ENCODE results near the gene SEPTIN5. TPM values are rescaled to one million over a fixed set of nuclear protein-coding genes. Genes with fewer than 3 reads are reported as not detected.

Gene SEPTIN5
- polyA plus RNA-seq, 1 of the 3 experiments (the other 2 are of a cell fraction): 14.0 TPM

DNA sequence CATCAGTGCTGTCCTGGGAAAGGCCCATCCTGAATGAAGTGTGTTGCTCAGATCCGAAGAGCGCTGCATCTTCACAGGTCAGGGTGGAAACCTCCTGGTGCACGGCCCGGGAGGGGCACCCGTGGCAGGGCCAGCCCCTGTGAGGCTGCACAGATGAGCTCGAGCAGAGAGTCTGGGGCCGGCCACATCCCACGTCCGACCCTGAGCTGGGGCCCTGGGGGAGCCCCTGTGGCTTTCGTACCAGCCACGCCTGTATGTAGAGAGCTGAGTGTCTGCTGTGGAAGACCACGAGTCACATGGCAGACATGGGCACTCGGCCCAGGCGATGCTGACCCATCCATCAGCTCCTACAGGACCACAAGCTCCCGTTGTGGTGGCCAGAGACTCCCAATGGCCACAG lies 24.9 kb upstream of the SEPTIN5 start:
- 100% methylated on average over 2 of the region's 15 CpGs for WGBS (ENCODE audit: low lambda C conversion rate)

DNA sequence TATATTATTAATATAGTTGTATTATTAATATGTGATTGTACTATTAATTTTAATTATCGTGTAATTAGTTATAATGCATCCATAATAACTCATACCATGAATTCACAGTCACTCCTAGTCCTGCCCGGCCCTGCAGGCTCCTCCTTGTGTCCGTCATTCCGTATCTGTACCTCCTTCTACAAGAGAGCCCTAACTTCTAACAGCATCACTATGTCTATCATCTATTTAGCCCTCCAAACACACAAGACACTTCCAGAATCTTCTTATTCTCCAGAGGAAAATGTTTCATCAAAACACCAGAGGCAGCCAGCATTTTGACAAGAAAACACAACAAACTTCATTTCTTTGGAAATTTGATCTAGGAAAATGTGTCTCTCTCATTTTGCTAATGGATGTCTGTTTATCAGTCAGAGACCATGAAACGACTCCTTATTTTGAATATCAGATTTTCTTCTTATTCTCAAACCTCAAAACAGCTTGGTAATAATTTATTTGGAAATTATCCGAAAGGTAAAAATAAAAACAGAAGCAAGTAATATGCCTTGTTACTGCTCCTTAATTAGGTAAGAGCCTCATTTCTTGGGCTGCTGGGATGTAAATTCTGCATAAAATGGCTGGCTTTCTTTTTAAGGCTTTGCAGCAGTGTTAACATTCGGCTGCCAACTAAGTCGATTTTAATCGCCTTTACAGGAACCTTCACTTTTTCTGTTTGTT lies 23.1 kb upstream of the SEPTIN5 start:
- WGBS (ENCODE audit: low lambda C conversion rate): 67% methylated on average over 9 of the region's 9 CpGs
- H3K4me3 ChIP-seq (ENCODE audit: low read depth in 2 of 2, low read length in 1 of 2): no peak overlapping the region
- ChIA-PET CTCF (interaction anchor here (4.9 kb wide), 1 partner anchor 12 kb away, joined by 31 read pairs; no protein-coding TSS in a partner anchor), POLR2A (no interaction called here)
- H3K36me3 ChIP-seq (replicated peaks in 1 of 2; ENCODE audit: control insufficient read depth in 1 of 2, insufficient read depth in 2 of 2, low read length in 1 of 2): no peaks in the 10 kb centered on the region
- H3F3A ChIP-seq (replicated peaks; ENCODE audit: insufficient read depth): no peaks in the 10 kb centered on the region
- no peaks in the 10 kb centered on the region for H3K9me2 ChIP-seq
- H3K4me1 ChIP-seq (ENCODE audit: control insufficient read depth in 1 of 2, insufficient read depth in 2 of 2, low read depth in 1 of 2, low read length in 1 of 2): peaks cover 0 to 4% of the 10 kb centered on the region in 2 experiments; a peak in 1 of 4 replicates
- no peaks in the 10 kb centered on the region for H4K20me1 ChIP-seq (ENCODE audit: insufficient read depth)
- H3K27ac ChIP-seq (ENCODE audit: low read depth in 2 of 2, low read length in 1 of 2): no peak overlapping the region
- no peak overlapping the region for H2AFZ ChIP-seq (ENCODE audit: low read depth)
- no peak overlapping the region for H3K4me2 ChIP-seq
- no peaks in the 10 kb centered on the region for H3K9me3 ChIP-seq
- DNase-seq: no peak
- no peak overlapping the region for H3K9ac ChIP-seq
- no peak for TF ChIP-seq POLR2AphosphoS5 (IDR thresholded peaks at IDR 0.05; ENCODE audit: low read depth, low read length)
- H3K27me3 ChIP-seq (ENCODE audit: insufficient read depth): no peaks in the 10 kb centered on the region
- H3K79me2 ChIP-seq (ENCODE audit: insufficient read depth): no peaks in the 10 kb centered on the region

More for the DNA sequence above, 24.9 kb upstream of the SEPTIN5 start:
- Histone ChIP-seq H3K9ac (no peak overlapping the region), H3F3A (replicated peaks; ENCODE audit: insufficient read depth) (no peaks in the 10 kb centered on the region), H3K27me3 (ENCODE audit: insufficient read depth) (no peaks in the 10 kb centered on the region), H3K9me3 (no peaks in the 10 kb centered on the region), H2AFZ (ENCODE audit: low read depth) (no peak overlapping the region), H3K4me3 (ENCODE audit: low read depth in 2 of 2, low read length in 1 of 2) (no peak overlapping the region), H3K9me2 (no peaks in the 10 kb centered on the region), H3K27ac (ENCODE audit: low read depth in 2 of 2, low read length in 1 of 2) (no peak overlapping the region), H3K4me1 (ENCODE audit: control insufficient read depth in 1 of 2, insufficient read depth in 2 of 2, low read depth in 1 of 2, low read length in 1 of 2) (no peaks in the 10 kb centered on the region; a peak in 1 of 4 replicates), H4K20me1 (ENCODE audit: insufficient read depth) (no peaks in the 10 kb centered on the region), H3K79me2 (ENCODE audit: insufficient read depth) (no peaks in the 10 kb centered on the region), H3K36me3 (replicated peaks in 1 of 2; ENCODE audit: control insufficient read depth in 1 of 2, insufficient read depth in 2 of 2, low read length in 1 of 2) (no peaks in the 10 kb centered on the region), H3K4me2 (no peak overlapping the region)
- TF ChIP-seq SIN3A (IDR thresholded peaks at IDR 0.05; ENCODE audit: borderline replicate concordance, low read depth, low read length): no peak
- TF ChIP-seq FOXJ3 (CRISPR knock-in tag; IDR thresholded peaks at IDR 0.05): no peak
- no peak for TF ChIP-seq RAD21 (IDR thresholded peaks at IDR 0.05; ENCODE audit: low read length)
- no peak for TF ChIP-seq POLR2AphosphoS5 (IDR thresholded peaks at IDR 0.05; ENCODE audit: low read depth, low read length)
- TF ChIP-seq, protein P1, sequence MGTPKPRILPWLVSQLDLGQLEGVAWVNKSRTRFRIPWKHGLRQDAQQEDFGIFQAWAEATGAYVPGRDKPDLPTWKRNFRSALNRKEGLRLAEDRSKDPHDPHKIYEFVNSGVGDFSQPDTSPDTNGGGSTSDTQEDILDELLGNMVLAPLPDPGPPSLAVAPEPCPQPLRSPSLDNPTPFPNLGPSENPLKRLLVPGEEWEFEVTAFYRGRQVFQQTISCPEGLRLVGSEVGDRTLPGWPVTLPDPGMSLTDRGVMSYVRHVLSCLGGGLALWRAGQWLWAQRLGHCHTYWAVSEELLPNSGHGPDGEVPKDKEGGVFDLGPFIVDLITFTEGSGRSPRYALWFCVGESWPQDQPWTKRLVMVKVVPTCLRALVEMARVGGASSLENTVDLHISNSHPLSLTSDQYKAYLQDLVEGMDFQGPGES (IDR thresholded peaks at IDR 0.05; ENCODE audit: low read depth, low read length): no peak
- ChIA-PET POLR2A (no interaction called here), CTCF (interaction anchor here (1.3 to 4.9 kb wide), 4 partner anchors 10 to 57 kb away, joined by 6 to 31 read pairs (median 7); no protein-coding TSS in a partner anchor)
- DNase-seq: no peak

DNA sequence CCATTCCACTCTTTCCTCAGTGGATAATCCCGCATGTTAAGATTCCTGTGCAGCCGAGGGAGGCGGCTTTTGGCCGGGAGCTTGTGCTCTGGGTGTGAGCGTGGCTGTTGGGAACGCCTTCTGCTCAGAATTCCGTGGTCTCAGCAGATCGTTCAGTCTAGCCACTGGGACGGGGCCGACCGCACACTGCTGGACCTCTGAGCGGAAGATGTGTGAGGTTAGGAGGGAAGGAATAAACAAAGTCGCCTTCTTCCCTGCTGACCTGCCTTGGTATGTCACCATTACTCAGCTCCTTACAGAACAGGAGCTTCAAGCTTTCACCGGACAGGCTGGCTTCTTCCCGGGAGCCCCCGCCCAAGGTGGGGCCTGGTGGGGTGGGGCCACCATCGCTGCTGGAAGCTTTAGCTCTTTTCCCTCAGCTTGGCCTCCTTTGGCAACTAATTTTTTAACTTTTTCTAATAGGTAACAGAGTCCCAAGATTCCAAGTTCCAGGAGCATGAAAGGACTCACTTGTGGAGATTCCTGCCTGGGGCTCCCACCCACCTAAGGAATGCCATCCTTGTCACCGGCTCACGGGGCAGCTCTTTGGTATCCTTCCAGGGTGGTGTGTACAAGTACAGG lies 22.5 kb upstream of the SEPTIN5 start:
- POLR2A ChIA-PET: no interaction called here
- Histone ChIP-seq H3K4me1 (ENCODE audit: control insufficient read depth in 1 of 2, insufficient read depth in 2 of 2, low read depth in 1 of 2, low read length in 1 of 2) (peaks cover 0 to 6% of the 10 kb centered on the region in 2 experiments; a peak in 1 of 4 replicates), H3K27ac (ENCODE audit: low read depth in 2 of 2, low read length in 1 of 2) (no peak overlapping the region)
- TF ChIP-seq FOSL2 (IDR thresholded peaks at IDR 0.05; ENCODE audit: borderline replicate concordance, low read depth) (no peak), SIN3A (IDR thresholded peaks at IDR 0.05; ENCODE audit: borderline replicate concordance, low read depth, low read length) (no peak), FOXM1 (IDR thresholded peaks at IDR 0.05; ENCODE audit: low read depth) (no peak), FOXJ3 (CRISPR knock-in tag; IDR thresholded peaks at IDR 0.05) (no peak), YY1 (IDR thresholded peaks at IDR 0.05; ENCODE audit: low read depth) (no peak), RCOR1 (IDR thresholded peaks at IDR 0.05; ENCODE audit: low read length) (no peak), NRF1 (IDR thresholded peaks at IDR 0.05; ENCODE audit: low read depth, low read length) (no peak), TAF1 (IDR thresholded peaks at IDR 0.05; ENCODE audit: borderline replicate concordance, low read depth, low read length) (no peak)
- TF ChIP-seq, protein P1 (IDR thresholded peaks at IDR 0.05; ENCODE audit: low read depth, low read length): no peak
- TF ChIP-seq, protein P2, sequence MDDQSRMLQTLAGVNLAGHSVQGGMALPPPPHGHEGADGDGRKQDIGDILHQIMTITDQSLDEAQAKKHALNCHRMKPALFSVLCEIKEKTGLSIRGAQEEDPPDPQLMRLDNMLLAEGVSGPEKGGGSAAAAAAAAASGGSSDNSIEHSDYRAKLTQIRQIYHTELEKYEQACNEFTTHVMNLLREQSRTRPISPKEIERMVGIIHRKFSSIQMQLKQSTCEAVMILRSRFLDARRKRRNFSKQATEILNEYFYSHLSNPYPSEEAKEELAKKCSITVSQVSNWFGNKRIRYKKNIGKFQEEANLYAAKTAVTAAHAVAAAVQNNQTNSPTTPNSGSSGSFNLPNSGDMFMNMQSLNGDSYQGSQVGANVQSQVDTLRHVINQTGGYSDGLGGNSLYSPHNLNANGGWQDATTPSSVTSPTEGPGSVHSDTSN (IDR thresholded peaks at IDR 0.05): no peak
- TF ChIP-seq, protein P3, sequence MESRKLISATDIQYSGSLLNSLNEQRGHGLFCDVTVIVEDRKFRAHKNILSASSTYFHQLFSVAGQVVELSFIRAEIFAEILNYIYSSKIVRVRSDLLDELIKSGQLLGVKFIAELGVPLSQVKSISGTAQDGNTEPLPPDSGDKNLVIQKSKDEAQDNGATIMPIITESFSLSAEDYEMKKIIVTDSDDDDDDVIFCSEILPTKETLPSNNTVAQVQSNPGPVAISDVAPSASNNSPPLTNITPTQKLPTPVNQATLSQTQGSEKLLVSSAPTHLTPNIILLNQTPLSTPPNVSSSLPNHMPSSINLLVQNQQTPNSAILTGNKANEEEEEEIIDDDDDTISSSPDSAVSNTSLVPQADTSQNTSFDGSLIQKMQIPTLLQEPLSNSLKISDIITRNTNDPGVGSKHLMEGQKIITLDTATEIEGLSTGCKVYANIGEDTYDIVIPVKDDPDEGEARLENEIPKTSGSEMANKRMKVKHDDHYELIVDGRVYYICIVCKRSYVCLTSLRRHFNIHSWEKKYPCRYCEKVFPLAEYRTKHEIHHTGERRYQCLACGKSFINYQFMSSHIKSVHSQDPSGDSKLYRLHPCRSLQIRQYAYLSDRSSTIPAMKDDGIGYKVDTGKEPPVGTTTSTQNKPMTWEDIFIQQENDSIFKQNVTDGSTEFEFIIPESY (IDR thresholded peaks at IDR 0.05; ENCODE audit: borderline replicate concordance, low read depth): no peak

More for the DNA sequence above, 22.5 kb upstream of the SEPTIN5 start:
- H3K4me2 ChIP-seq: no peak overlapping the region
- no peak overlapping the region for H3K4me3 ChIP-seq (ENCODE audit: low read depth in 2 of 2, low read length in 1 of 2)
- H3F3A ChIP-seq (replicated peaks; ENCODE audit: insufficient read depth): no peaks in the 10 kb centered on the region
- 73% methylated on average over 18 of the region's 19 CpGs for WGBS (ENCODE audit: low lambda C conversion rate)
- no peak overlapping the region for H2AFZ ChIP-seq (ENCODE audit: low read depth)
- CTCF ChIA-PET: interaction anchor here (4.9 kb wide), 1 partner anchor 13 kb away, joined by 31 read pairs; no protein-coding TSS in a partner anchor
- H3K27me3 ChIP-seq (ENCODE audit: insufficient read depth): no peaks in the 10 kb centered on the region
- no peaks in the 10 kb centered on the region for H3K36me3 ChIP-seq (replicated peaks in 1 of 2; ENCODE audit: control insufficient read depth in 1 of 2, insufficient read depth in 2 of 2, low read length in 1 of 2)
- H3K79me2 ChIP-seq (ENCODE audit: insufficient read depth): no peaks in the 10 kb centered on the region
- H4K20me1 ChIP-seq (ENCODE audit: insufficient read depth): no peaks in the 10 kb centered on the region
- no peaks in the 10 kb centered on the region for H3K9me3 ChIP-seq
- H3K9me2 ChIP-seq: no peaks in the 10 kb centered on the region
- H3K9ac ChIP-seq: no peak overlapping the region
- no peak for DNase-seq
